Central memory CD8-positive, alpha-beta T cell (primary cell): ENCODE measurements around the gene NDUFA13.
A peak's percentile ranks its signal among the peaks of the same experiment; 100 is the strongest.

ENCODE experiments used
- ATAC-seq: fragments of 150-1000 bp; cut with Tn5 transposase; replicated peaks from 2 replicates; pipeline ENCODE4 v1.10.0; 2022; ENCODE audit warnings: mild to moderate bottlenecking, moderate FRiP score, moderate number of reproducible peaks; ENCODE audit not compliant: poor library complexity, severe bottlenecking; ENCODE audit errors: extremely low read depth
- DNase-seq, 2 donors: peaks; one replicate each; pipeline ENCODE4 v3.0.0; 2021; ENCODE audit warnings: low spot score in 2 of 2
- H3K27ac Mint-ChIP-seq: one replicate; pipeline ENCODE4 v1.8.0; 2022; ENCODE audit warnings: low read depth, mild to moderate bottlenecking, moderate library complexity, mixed read lengths
- H3K27me3 Mint-ChIP-seq: one replicate; pipeline ENCODE4 v1.8.0; 2022; ENCODE audit warnings: mixed read lengths
- H3K36me3 Mint-ChIP-seq: one replicate; pipeline ENCODE4 v1.8.0; 2022; ENCODE audit warnings: mild to moderate bottlenecking, moderate library complexity, mixed read lengths; ENCODE audit not compliant: insufficient read depth
- H3K4me1 Mint-ChIP-seq: one replicate; pipeline ENCODE4 v1.8.0; 2022; ENCODE audit warnings: mixed read lengths
- H3K4me3 Mint-ChIP-seq: one replicate; pipeline ENCODE4 v1.8.0; 2022; ENCODE audit warnings: mild to moderate bottlenecking, moderate library complexity, mixed read lengths
- H3K9me3 Mint-ChIP-seq: one replicate; pipeline ENCODE4 v1.8.0; 2022; ENCODE audit warnings: mixed read lengths

NDUFA13 gene

DNA sequence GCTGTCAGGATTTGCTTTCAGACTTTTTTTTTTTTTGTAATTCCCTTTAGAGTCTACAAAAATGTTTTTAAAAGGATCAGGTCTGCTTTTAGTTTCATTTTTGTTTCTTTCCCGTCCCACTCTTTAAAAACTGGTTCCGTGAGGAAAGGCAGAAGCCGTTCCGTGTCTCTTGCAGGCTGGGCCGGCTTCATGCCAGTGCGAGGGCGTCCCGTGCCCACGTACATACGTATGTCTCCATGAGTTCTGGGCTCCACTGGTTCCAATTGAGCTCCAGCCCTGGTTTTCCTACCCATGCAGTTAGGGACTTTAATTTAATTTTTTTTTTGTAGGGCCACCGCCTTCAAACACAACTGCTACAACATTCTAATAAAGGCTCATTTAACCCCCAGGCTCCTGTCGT is 9.4 kb upstream of the NDUFA13 start:
- Mint-ChIP-seq H3K27ac (no peak overlapping the region), H3K9me3 (no peaks in the 10 kb centered on the region), H3K36me3 (peaks cover 37% of the 10 kb centered on the region), H3K4me1 (no peaks in the 10 kb centered on the region), H3K4me3 (no peak overlapping the region), H3K27me3 (no peaks in the 10 kb centered on the region)
- DNase-seq (no peak), ATAC-seq (no peak)

GRCh38 chr19:19507354-19507753 is 8.7 kb upstream of the NDUFA13 start:
- Mint-ChIP-seq H3K9me3 (no peaks in the 10 kb centered on the region), H3K4me1 (no peaks in the 10 kb centered on the region), H3K27ac (no peak overlapping the region), H3K4me3 (no peak overlapping the region), H3K36me3 (peaks cover 29% of the 10 kb centered on the region), H3K27me3 (no peaks in the 10 kb centered on the region)
- ATAC-seq (no peak), DNase-seq (no peak)

DNA sequence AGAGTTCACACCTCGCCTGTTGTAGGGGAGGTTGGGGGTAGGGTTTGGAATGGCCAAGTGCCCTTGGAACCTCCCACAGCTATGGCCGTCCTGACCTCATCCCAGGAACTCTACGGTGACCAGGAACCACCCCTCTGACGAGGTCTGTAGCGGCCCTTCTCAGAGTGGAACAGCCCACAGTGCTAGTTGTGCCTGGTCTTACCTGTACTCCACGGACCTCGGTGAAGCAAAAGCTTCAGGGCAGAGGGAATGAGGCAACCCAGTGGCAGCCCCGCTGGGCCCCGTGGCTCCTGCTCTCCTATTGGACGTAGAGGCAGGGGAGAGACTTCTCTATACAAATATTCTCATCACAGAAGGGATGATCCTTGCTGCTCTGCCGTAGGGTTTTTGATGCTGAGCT is 7.8 kb upstream of the NDUFA13 start:
- Mint-ChIP-seq H3K9me3 (no peaks in the 10 kb centered on the region), H3K4me1 (no peaks in the 10 kb centered on the region), H3K27me3 (no peaks in the 10 kb centered on the region), H3K4me3 (no peak overlapping the region), H3K36me3 (peaks cover 24% of the 10 kb centered on the region), H3K27ac (no peak overlapping the region)
- ATAC-seq (no peak), DNase-seq (no peak)

DNA sequence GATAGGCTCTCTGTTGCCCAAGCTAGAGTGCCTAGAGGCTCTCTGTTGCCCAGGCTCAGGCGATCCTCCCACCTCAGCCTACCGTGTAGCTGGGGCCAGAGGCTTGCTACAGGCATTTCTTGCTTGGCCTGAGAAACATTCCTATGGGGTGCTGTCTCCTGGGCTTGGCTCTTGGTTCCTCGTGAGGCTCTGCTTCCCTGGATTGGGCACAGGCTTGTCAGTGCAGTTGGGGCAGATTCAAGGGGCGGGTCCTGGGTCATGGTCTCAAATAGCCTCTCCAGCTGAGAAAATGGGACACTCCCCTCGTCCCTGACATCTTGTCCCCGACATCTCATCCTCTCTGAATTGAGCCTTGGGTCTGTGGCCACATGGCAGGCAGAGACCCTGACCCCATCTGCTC is 5.6 kb upstream of the NDUFA13 start:
- ATAC-seq: no peak
- no peaks in the 10 kb centered on the region for H3K27me3 Mint-ChIP-seq
- no peak overlapping the region for H3K4me3 Mint-ChIP-seq
- no peaks in the 10 kb centered on the region for H3K4me1 Mint-ChIP-seq
- no peak overlapping the region for H3K27ac Mint-ChIP-seq
- H3K9me3 Mint-ChIP-seq: no peaks in the 10 kb centered on the region
- no peak for DNase-seq
- H3K36me3 Mint-ChIP-seq: peaks cover 18% of the 10 kb centered on the region

DNA sequence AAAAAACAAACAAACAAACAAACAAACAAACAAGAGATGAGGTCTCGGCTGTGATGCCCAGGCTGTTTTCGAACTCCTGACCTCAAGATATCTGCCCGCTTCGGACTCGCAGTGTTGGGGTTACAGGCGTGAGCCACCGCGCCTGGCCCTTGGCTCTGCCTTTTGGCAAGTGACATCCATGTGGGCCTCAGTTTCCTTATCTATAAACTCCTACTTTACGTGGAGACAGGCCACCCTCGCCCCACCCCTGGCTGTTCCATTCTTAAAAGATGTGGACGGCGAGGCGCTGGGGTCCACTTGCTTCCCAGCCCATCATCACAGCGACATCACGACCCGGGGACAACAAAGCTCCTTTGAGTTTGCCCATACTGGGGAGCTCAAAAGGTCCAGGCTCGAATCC is 2.3 kb upstream of the NDUFA13 start:
- DNase-seq (no peak), ATAC-seq (no peak)
- no peak overlapping the region for H3K27ac Mint-ChIP-seq
- H3K4me1 Mint-ChIP-seq: peaks cover 8% of the 10 kb centered on the region
- H3K27me3 Mint-ChIP-seq: no peaks in the 10 kb centered on the region
- H3K9me3 Mint-ChIP-seq: no peaks in the 10 kb centered on the region
- H3K4me3 Mint-ChIP-seq: peak overlapping the region; percentile 45
- peaks cover 20% of the 10 kb centered on the region for H3K36me3 Mint-ChIP-seq

- Mint-ChIP-seq H3K4me3 (peak overlapping the region; percentile 45), H3K36me3 (peaks cover 21% of the 10 kb centered on the region), H3K27ac (peak overlapping the region; percentile 44), H3K9me3 (no peaks in the 10 kb centered on the region), H3K27me3 (no peaks in the 10 kb centered on the region), H3K4me1 (peaks cover 11% of the 10 kb centered on the region)
- ATAC-seq (no peak), DNase-seq (no peak)
These were observed 1.8 kb upstream of the NDUFA13 start for GRCh38 chr19:19514215-19514657.

GRCh38 chr19:19514881-19515641 is 964 bp upstream of the NDUFA13 start, which contains the start of gene TSSK6:
TSSK6 (minus strand) TSS chr19:19515548; CDS start chr19:19515427, 121 bp downstream.
- H3K9me3 Mint-ChIP-seq: no peaks in the 10 kb centered on the region
- peak within 1 kb of the TSS; percentile 95 for H3K27ac Mint-ChIP-seq
- no peak for DNase-seq
- peaks cover 18% of the 10 kb centered on the region for H3K4me1 Mint-ChIP-seq
- peak within 1 kb of the TSS; percentile 92 for H3K4me3 Mint-ChIP-seq
- H3K36me3 Mint-ChIP-seq: peaks cover 23% of the 10 kb centered on the region
- H3K27me3 Mint-ChIP-seq: no peaks in the 10 kb centered on the region
- ATAC-seq: no peak

DNA sequence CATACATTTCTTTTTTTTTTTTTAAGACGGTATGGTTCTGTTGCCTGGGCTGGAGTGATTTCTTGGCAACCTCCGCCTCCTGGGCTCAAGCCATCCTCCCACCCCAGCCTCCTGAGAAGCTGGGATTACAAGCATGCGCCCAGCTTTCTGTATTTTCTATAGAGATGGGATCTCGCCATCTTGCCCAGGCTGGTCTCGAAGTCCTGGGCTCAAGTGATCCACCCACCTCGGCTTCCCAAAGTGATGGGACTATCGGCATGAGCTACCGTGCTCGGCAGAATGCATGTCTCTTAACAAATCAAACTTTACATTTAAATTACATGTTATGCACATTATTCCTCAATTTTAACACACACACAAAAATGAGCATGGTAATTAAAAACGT is 1.2 kb downstream of the NDUFA13 start:
- peaks cover 28% of the 10 kb centered on the region for H3K4me1 Mint-ChIP-seq
- peaks cover 25% of the 10 kb centered on the region for H3K36me3 Mint-ChIP-seq
- ATAC-seq: no peak
- no peaks in the 10 kb centered on the region for H3K9me3 Mint-ChIP-seq
- no peaks in the 10 kb centered on the region for H3K27me3 Mint-ChIP-seq
- H3K4me3 Mint-ChIP-seq: peak overlapping the region; percentile 92
- H3K27ac Mint-ChIP-seq: no peak overlapping the region
- DNase-seq: no peak

GRCh38 chr19:19520989-19521388 is 5.0 kb downstream of the NDUFA13 start:
- no peak for DNase-seq
- Mint-ChIP-seq H3K27me3 (no peaks in the 10 kb centered on the region), H3K27ac (no peak overlapping the region), H3K9me3 (no peaks in the 10 kb centered on the region), H3K4me3 (no peak overlapping the region), H3K4me1 (peaks cover 26% of the 10 kb centered on the region), H3K36me3 (peaks cover 27% of the 10 kb centered on the region)
- ATAC-seq: no peak

GRCh38 chr19:19523177-19523576 is 7.2 kb downstream of the NDUFA13 start:
- no peak for ATAC-seq
- Mint-ChIP-seq H3K36me3 (peaks cover 27% of the 10 kb centered on the region), H3K9me3 (no peaks in the 10 kb centered on the region), H3K27me3 (no peaks in the 10 kb centered on the region), H3K4me3 (no peak overlapping the region), H3K27ac (no peak overlapping the region), H3K4me1 (peaks cover 20% of the 10 kb centered on the region)
- DNase-seq: no peak

GRCh38 chr19:19524053-19524452 is 8.0 kb downstream of the NDUFA13 start:
- ATAC-seq: no peak
- Mint-ChIP-seq H3K27me3 (no peaks in the 10 kb centered on the region), H3K27ac (no peak overlapping the region), H3K4me1 (peaks cover 19% of the 10 kb centered on the region), H3K4me3 (no peak overlapping the region), H3K9me3 (no peaks in the 10 kb centered on the region), H3K36me3 (peaks cover 24% of the 10 kb centered on the region)
- DNase-seq: no peak

DNA sequence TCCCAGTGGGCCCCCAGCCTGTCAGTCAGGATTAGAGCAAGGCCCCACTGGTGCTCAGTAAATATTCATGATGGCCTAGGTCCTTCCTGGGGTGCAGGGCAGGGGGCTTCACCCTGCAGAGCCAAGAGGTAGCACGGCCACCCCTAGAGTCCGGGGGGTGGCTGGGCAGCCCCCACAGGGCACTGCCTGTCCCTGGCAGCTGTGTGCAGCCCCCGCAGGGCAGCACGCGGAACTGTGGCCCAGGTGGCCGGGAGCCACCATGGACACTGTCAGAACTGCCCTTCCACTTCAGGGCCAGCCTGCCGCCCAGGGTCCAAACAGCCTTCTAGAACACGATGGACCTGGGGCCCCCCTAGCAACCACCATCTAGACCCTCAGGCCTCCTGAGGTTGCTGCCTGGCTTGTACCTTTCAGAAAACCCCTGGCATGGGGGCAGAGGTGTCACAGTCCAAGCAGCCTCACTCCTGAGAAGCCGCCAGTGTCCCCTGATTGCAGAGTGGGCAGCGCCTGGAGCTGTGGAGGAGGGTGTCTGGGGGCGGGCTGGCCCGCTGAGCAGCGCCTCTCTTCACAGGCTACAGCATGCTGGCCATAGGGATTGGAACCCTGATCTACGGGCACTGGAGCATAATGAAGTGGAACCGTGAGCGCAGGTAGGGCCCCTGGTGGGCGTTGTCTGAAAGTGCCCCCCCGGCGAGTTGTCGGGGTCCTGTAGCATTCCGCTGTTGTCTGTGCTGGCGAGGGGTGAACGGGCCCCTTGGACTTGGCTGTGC is 9.8 kb downstream of the NDUFA13 start:
- H3K9me3 Mint-ChIP-seq: no peaks in the 10 kb centered on the region
- H3K36me3 Mint-ChIP-seq: peaks cover 27% of the 10 kb centered on the region
- no peak overlapping the region for H3K27ac Mint-ChIP-seq
- H3K4me3 Mint-ChIP-seq: no peak overlapping the region
- no peaks in the 10 kb centered on the region for H3K27me3 Mint-ChIP-seq
- peaks cover 4% of the 10 kb centered on the region for H3K4me1 Mint-ChIP-seq
- ATAC-seq: no peak
- no peak for DNase-seq
